Loucy (cell line): ENCODE results near the gene CDH20.

Experiments used
- H2AFZ ChIP-seq: fragments of 200-600 bp; sonication (generic); 2 replicates; pipeline ENCODE4 v1.6.0; 2016; ENCODE audit warnings: antibody characterized with exemption, mild to moderate bottlenecking, low read length, moderate library complexity
- H3F3A ChIP-seq: fragments of 200-600 bp; 2 replicates; pipeline ENCODE4 v1.6.0; 2016; ENCODE audit warnings: antibody characterized with exemption, low read depth, mild to moderate bottlenecking
- H3K27me3 ChIP-seq: fragments of 200-600 bp; sonication (generic); 2 replicates; pipeline ENCODE4 v1.6.1; 2014; ENCODE audit warnings: low read length, mild to moderate bottlenecking; ENCODE audit not compliant: insufficient read depth, poor library complexity, severe bottlenecking
- H3K36me3 ChIP-seq: fragments of 200-600 bp; sonication (generic); 2 replicates; pipeline ENCODE4 v1.6.1; 2016; ENCODE audit warnings: low read length; ENCODE audit not compliant: insufficient read depth
- H3K4me1 ChIP-seq: fragments of 200-600 bp; sonication (generic); 2 replicates; pipeline ENCODE4 v1.5.1; 2014; ENCODE audit warnings: low read length, mild to moderate bottlenecking; ENCODE audit not compliant: insufficient read depth, poor library complexity, severe bottlenecking
- H3K4me2 ChIP-seq: fragments of 200-600 bp; sonication (generic); 2 replicates; pipeline ENCODE4 v1.6.0; 2014; ENCODE audit warnings: antibody characterized with exemption, low read length, low read depth, mild to moderate bottlenecking; ENCODE audit not compliant: poor library complexity, severe bottlenecking
- H3K4me3 ChIP-seq: fragments of 200-600 bp; sonication (generic); 2 replicates; pipeline ENCODE4 v1.5.1; 2014; ENCODE audit warnings: low read length, mild to moderate bottlenecking, mixed read lengths; ENCODE audit not compliant: poor library complexity, severe bottlenecking
- H3K79me2 ChIP-seq: fragments of 200-600 bp; sonication (generic); 2 replicates; pipeline ENCODE4 v1.6.1; 2014; ENCODE audit warnings: low read length; ENCODE audit not compliant: insufficient read depth
- H3K9ac ChIP-seq: fragments of 200-600 bp; sonication (generic); 2 replicates; pipeline ENCODE4 v1.6.0; 2014; ENCODE audit warnings: mild to moderate bottlenecking, low read depth, low read length, moderate library complexity; ENCODE audit not compliant: poor library complexity, severe bottlenecking
- H3K9me2 ChIP-seq: fragments of 200-600 bp; sonication (generic); replicated peaks from 2 replicates; pipeline ENCODE4 v1.6.1; 2016; ENCODE audit warnings: low read depth, low read length, mixed read lengths
- H3K9me3 ChIP-seq: fragments of 200-600 bp; sonication (generic); 2 replicates; pipeline ENCODE4 v1.6.1; 2014; ENCODE audit warnings: mild to moderate bottlenecking, antibody characterized with exemption, low read length, low read depth; ENCODE audit not compliant: insufficient read depth
- H4K20me1 ChIP-seq: fragments of 200-600 bp; sonication (generic); 2 replicates; pipeline ENCODE4 v1.6.0; 2014; ENCODE audit warnings: antibody characterized with exemption, low read length, mild to moderate bottlenecking; ENCODE audit not compliant: insufficient read depth, poor library complexity, severe bottlenecking
- CTCF ChIP-seq: fragments of 200-600 bp; sonication (generic); conservative IDR thresholded peaks from 2 replicates; pipeline ENCODE4 v1.5.1; 2014; ENCODE audit warnings: mild to moderate bottlenecking, antibody characterized with exemption, low read length
- EZH2phosphoT487 ChIP-seq: fragments of 200-600 bp; IDR thresholded peaks from 2 replicates; pipeline ENCODE4 v1.6.1; 2018; ENCODE audit warnings: antibody characterized with exemption, mild to moderate bottlenecking, moderate library complexity, borderline replicate concordance

Gene CDH20

GRCh38 chr18:61549889-61550288 lies 216.7 kb downstream of the CDH20 start:
- no peak overlapping the region for H3K4me3 ChIP-seq
- H2AFZ ChIP-seq = no peak overlapping the region

GRCh38 chr18:61551586-61551985 lies 218.4 kb downstream of the CDH20 start:
- Histone ChIP-seq H3K9me3 (no peaks in the 10 kb centered on the region), H3K79me2 (no peaks in the 10 kb centered on the region), H3K27me3 (peaks cover 37% of the 10 kb centered on the region), H3K9me2 (no peaks in the 10 kb centered on the region), H3F3A (no peaks in the 10 kb centered on the region), H3K4me1 (peaks cover 10% of the 10 kb centered on the region), H2AFZ (no peak overlapping the region), H3K36me3 (no peaks in the 10 kb centered on the region), H4K20me1 (no peaks in the 10 kb centered on the region), H3K9ac (no peak overlapping the region), H3K4me2 (no peak overlapping the region), H3K4me3 (no peak overlapping the region)
- TF ChIP-seq EZH2phosphoT487 = no peak
- peak; percentile 82 for TF ChIP-seq CTCF

More at GRCh38 chr18:61549889-61550288, 216.7 kb downstream of the CDH20 start:
- Histone ChIP-seq H3K9me2 (no peaks in the 10 kb centered on the region), H3F3A (no peaks in the 10 kb centered on the region), H3K27me3 (peaks cover 27% of the 10 kb centered on the region), H3K4me1 (peaks cover 3% of the 10 kb centered on the region), H4K20me1 (no peaks in the 10 kb centered on the region), H3K4me2 (no peak overlapping the region), H3K36me3 (no peaks in the 10 kb centered on the region), H3K9me3 (no peaks in the 10 kb centered on the region), H3K79me2 (no peaks in the 10 kb centered on the region), H3K9ac (no peak overlapping the region)
- no peak for TF ChIP-seq CTCF
- no peak for TF ChIP-seq EZH2phosphoT487

GRCh38 chr18:61553045-61553659 lies 219.9 kb downstream of the CDH20 start:
- Histone ChIP-seq H3K4me2 (no peak overlapping the region), H3K27me3 (peaks cover 37% of the 10 kb centered on the region), H3K79me2 (no peaks in the 10 kb centered on the region), H3K4me3 (no peak overlapping the region), H3K36me3 (no peaks in the 10 kb centered on the region), H3F3A (no peaks in the 10 kb centered on the region), H3K9ac (no peak overlapping the region), H2AFZ (no peak overlapping the region), H4K20me1 (no peaks in the 10 kb centered on the region), H3K4me1 (peaks cover 18% of the 10 kb centered on the region), H3K9me3 (no peaks in the 10 kb centered on the region), H3K9me2 (no peaks in the 10 kb centered on the region)
- TF ChIP-seq EZH2phosphoT487 (no peak), CTCF (no peak)
